GM12801 (cell line): ENCODE measurements around the gene FKBP1C.

Source experiments
- TF ChIP-seq, protein P1 (sequence below): IDR thresholded peaks from one replicate; pipeline ENCODE4 v1.5.1; 2011; ENCODE audit warnings: control low read depth; ENCODE audit not compliant: insufficient read length; ENCODE audit errors: extremely low read depth

The FKBP1C gene

DNA sequence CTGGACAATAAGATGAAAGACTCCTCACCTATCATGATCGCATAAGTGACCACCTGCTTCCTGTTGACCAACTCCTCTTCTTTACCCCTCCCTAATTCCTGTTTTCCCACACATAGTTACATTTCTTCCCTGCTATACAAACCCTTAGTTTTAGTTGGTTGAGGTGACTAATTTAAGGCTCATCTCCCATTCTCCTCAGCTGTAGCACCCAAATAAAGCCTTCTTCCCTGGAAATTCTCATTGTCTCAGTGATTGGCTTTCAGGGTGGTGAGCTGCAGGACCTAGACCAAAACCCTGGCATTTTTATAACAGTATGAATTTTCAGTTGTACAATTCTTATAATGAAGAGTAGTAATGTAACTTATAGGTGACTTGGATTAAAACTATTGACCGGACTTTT is 2.1 kb downstream of the FKBP1C start:
- TF ChIP-seq, protein P1, sequence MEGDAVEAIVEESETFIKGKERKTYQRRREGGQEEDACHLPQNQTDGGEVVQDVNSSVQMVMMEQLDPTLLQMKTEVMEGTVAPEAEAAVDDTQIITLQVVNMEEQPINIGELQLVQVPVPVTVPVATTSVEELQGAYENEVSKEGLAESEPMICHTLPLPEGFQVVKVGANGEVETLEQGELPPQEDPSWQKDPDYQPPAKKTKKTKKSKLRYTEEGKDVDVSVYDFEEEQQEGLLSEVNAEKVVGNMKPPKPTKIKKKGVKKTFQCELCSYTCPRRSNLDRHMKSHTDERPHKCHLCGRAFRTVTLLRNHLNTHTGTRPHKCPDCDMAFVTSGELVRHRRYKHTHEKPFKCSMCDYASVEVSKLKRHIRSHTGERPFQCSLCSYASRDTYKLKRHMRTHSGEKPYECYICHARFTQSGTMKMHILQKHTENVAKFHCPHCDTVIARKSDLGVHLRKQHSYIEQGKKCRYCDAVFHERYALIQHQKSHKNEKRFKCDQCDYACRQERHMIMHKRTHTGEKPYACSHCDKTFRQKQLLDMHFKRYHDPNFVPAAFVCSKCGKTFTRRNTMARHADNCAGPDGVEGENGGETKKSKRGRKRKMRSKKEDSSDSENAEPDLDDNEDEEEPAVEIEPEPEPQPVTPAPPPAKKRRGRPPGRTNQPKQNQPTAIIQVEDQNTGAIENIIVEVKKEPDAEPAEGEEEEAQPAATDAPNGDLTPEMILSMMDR, result no peak

- TF ChIP-seq, protein P1, result no peak
Observed at GRCh38 chr6:63214816-63215215, 3.5 kb downstream of the FKBP1C start.

- TF ChIP-seq, protein P1, result no peak
Observed at GRCh38 chr6:63224179-63224578, 12.9 kb downstream of the FKBP1C start.

- TF ChIP-seq, protein P1, result no peak
Observed at GRCh38 chr6:63236398-63236817, 25.1 kb downstream of the FKBP1C start.

DNA sequence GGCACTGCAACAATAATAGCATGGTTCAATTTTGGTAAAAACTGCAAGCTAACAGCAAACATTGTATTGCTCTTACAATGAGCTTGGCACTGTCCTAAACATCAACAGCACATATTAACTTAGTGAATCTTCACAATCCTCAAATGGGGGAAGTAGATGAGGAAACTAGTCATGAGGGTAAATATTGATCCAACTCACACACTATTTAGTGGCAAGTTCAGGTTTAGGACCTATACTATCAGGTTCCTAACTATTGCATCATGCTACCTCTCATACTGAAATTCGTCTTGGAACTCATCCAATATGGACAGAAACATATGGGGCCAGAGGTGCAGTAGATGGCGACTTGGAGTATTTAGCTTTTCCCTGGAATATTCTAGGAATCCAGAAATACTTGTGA is 34.2 kb downstream of the FKBP1C start:
- TF ChIP-seq, protein P1, result no peak

DNA sequence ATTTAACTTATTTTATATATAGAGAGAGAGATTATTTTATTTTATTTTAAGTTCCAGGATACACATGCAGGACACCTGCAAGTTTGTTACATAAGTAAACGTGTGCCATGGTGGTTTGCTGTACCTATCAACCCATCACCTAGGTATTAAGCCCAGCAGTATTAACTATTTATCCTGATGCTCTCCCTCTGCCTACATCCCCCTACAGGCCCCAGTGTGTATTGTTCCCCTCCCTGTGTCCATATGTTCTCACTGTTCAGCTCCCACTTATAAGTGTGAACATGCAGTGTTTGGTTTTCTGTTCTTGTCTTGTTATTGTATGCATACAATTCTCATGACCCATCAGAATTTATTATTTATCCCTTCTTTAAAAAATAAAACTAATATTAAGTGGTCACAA is 34.6 kb downstream of the FKBP1C start:
- TF ChIP-seq, protein P1, result no peak

GRCh38 chr6:63246581-63246980 is 35.3 kb downstream of the FKBP1C start:
- TF ChIP-seq, protein P1, result no peak
